Heart left ventricle (tissue), 13 donors: ENCODE measurements around the gene GALNT8.

Source experiments
- CTCF ChIP-seq, 12 donors: fragments of 200-600 bp; sonication (generic) in 4 of 12; IDR thresholded peaks; one replicate each; pipeline versions ENCODE4 v1.5.0 to v1.8.0; 2018 to 2022; ENCODE audit warnings: antibody characterized with exemption in 12 of 12, mild to moderate bottlenecking in 5 of 12
- POLR2A ChIP-seq, 2 donors: fragments of 450-650 bp; IDR thresholded peaks; one replicate each; pipeline ENCODE4 v1.6.1; 2017; ENCODE audit warnings: antibody characterized with exemption in 2 of 2, mild to moderate bottlenecking in 2 of 2, moderate library complexity in 2 of 2
- donor health status: ischemic (EF 13 %, LVEDD 7.1; RV severe dilation, severe dysfunction).
- donor health status: DM: no; HTN: yes; CAD: no.
- donor health status: DM: no; HTN: no; CAD: no.
- donor health status: ischemic (EF 25% LVEDD 6.9; RV normal size, moderate dysfunction).
- donor health status: ischemic (EF 25% LVEDD 5.7; RV mildly dilated, moderate dysfunction).
- donor health status: ischemic (EF 35%, LVEDD 5.7; RV mildly dilated, moderate dysfunction).
- donor health status: nonischemic (EF 11% LVEDD 7.7; RV severe dilation, severe dysfunction).
- donor health status: DM: yes; HTN: yes; CAD: no.
- donor health status: PGD.
- donor health status: ischemic (EF 29% LVEDD 5.4; RV normal size, mild dysfunction).
- donor health status: nonischemic (EF 23%, LVEDD 6.1; RV moderate dilation, normal function).

DNA sequence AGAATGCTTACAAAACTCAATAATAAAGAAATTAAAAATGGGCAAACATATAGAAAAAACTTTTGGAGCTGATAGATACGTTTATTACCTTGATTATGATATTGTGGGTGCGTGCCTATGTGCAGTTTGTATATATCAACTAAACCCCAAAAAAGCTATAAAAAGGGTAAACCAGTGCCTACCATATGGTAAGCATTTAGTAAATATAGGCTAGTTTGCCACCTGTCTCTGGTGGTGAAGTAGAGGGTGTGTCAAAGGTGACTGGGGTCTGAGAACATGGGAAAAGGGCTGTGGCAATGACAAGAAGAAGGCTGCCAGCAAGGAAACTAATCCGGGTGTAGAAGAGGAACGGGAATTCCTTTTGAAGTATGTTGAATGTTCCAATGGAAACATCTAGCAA lies 18.3 kb downstream of the GALNT8 start:
- TF ChIP-seq CTCF (IDR thresholded peaks at IDR 0.05), result no peak
- TF ChIP-seq POLR2A (IDR thresholded peaks at IDR 0.05), result no peak
